ENCODE measurements around the gene ATP4A. TPM values are rescaled to one million over a fixed set of nuclear protein-coding genes. Genes with fewer than 3 reads are reported as not detected.

Gene ATP4A
- total and polyA plus RNA-seq, 2 donors (not counting 1 experiment from before 2014, with no cell fraction given), result not detected

DNA sequence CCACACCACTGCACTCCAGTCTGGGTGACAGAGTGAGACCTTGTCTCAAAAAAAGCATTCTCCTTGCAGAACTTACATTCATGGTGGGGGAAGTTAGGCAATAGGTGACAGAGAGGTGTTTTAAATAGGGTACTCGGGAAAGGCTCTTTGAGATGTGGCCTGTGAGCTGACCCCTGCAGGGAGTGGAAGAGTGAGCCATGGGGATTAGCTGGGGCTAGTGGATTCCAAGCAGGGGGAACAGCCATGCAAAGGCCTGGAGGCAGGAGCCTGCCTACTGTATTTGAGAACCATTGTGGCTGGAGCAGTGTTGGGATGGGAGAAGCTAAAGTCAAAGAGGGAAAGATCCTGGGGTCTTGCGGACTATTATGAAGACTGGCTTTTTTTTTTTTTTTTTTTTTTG lies 46.1 kb downstream of the ATP4A start:
- Histone ChIP-seq H3K9me3 (ENCODE audit: control extremely low read depth in 1 of 3, control insufficient read depth in 2 of 3, insufficient read depth in 1 of 3, low read length in 2 of 3) (no peaks in the 10 kb centered on the region), H3K4me1 (ENCODE audit: control insufficient read depth in 2 of 2, insufficient read depth in 2 of 2, low read length in 2 of 2) (no peaks in the 10 kb centered on the region), H3K27ac (ENCODE audit: low read length in 2 of 2) (no peak overlapping the region), H3K9ac (ENCODE audit: low read length) (no peak overlapping the region), H2AFZ (ENCODE audit: insufficient read depth, low read depth, low read length, poor library complexity, severe bottlenecking) (no peak overlapping the region), H4K20me1 (ENCODE audit: control insufficient read depth, insufficient read depth, low read length, poor library complexity, severe bottlenecking) (no peaks in the 10 kb centered on the region), H3K79me2 (ENCODE audit: control insufficient read depth, insufficient read depth, low read length) (no peaks in the 10 kb centered on the region), H3K27me3 (replicated peaks in 1 of 4; ENCODE audit: control extremely low read depth in 1 of 4, control insufficient read depth in 3 of 4, insufficient read depth in 4 of 4, low read length in 3 of 4) (peaks cover 0 to 18% (median 2%) of the 10 kb centered on the region in 4 experiments), H3K36me3 (replicated peaks in 1 of 2; ENCODE audit: control extremely low read depth in 1 of 2, control insufficient read depth in 1 of 2, extremely low read depth in 1 of 2, insufficient read depth in 2 of 2, low read length in 1 of 2) (no peaks in the 10 kb centered on the region), H3K4me3 (ENCODE audit: control extremely low read depth in 1 of 5, extremely low read depth in 1 of 5, insufficient read depth in 1 of 5, low read depth in 2 of 5, low read length in 4 of 5) (no peak overlapping the region), H3K4me2 (replicated peaks; ENCODE audit: low read depth, low read length, poor library complexity, severe bottlenecking) (no peak overlapping the region)
- WGBS (ENCODE audit: insufficient coverage), result 94% methylated on average over 2 of the region's 2 CpGs
- H3K4me3 Mint-ChIP-seq, result no peak overlapping the region
- ChIA-PET CTCF (interaction anchor here (1.5 kb wide), 1 partner anchor 10 kb away, joined by 6 read pairs; no protein-coding TSS in a partner anchor), POLR2A (no interaction called here)
- H3K9me3 Mint-ChIP-seq (ENCODE audit: insufficient read depth), result no peaks in the 10 kb centered on the region
- H3K27me3 Mint-ChIP-seq, result peaks cover 35% of the 10 kb centered on the region
- intact Hi-C loops (cut with micrococcal nuclease), result no loop called here
- TF ChIP-seq CTCF (IDR thresholded peaks at IDR 0.05) (no peak), EZH2 (IDR thresholded peaks at IDR 0.05; ENCODE audit: borderline replicate concordance, insufficient read depth, low read depth, low read length, poor library complexity, severe bottlenecking) (no peak)
- DNase-seq (no peak), ATAC-seq (ENCODE audit: low read depth) (no peak)
- H3K27ac Mint-ChIP-seq, result no peak overlapping the region
- H3K4me1 Mint-ChIP-seq, result no peaks in the 10 kb centered on the region

DNA sequence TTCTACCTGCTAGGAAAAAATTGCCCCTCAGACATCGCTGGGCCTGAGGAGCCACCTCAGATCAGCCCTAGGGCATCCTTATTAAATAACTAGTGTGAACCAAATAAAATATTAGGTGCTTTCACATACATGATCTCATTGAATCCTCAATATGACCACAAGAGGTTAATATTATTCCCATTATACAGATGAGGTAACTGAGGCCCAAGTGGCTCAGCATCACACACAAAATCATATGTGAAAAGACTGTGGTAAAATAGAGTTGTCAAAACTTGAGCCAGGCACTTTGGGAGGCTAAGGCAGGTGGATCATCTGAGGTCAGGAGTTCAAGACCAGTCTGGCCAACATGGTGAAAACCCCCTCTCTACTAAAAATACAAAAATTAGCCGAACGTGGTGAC lies 47.1 kb downstream of the ATP4A start:
- no peaks in the 10 kb centered on the region for H4K20me1 ChIP-seq (ENCODE audit: control insufficient read depth, insufficient read depth, low read length, poor library complexity, severe bottlenecking)
- H3K9ac ChIP-seq (ENCODE audit: low read length), result no peak overlapping the region
- intact Hi-C loops (cut with micrococcal nuclease), result no loop called here
- H3K27me3 ChIP-seq (replicated peaks in 1 of 4; ENCODE audit: control extremely low read depth in 1 of 4, control insufficient read depth in 3 of 4, insufficient read depth in 4 of 4, low read length in 3 of 4), result peaks cover 0 to 25% (median 2%) of the 10 kb centered on the region in 4 experiments
- CTCF ChIA-PET, result interaction anchor here (1.5 kb wide), 1 partner anchor 9 kb away, joined by 6 read pairs; no protein-coding TSS in a partner anchor
- no peak for ATAC-seq (ENCODE audit: low read depth)
- peaks cover 0 to 3% (median 0%) of the 10 kb centered on the region in 3 donors for H3K9me3 ChIP-seq (ENCODE audit: control extremely low read depth in 1 of 3, control insufficient read depth in 2 of 3, insufficient read depth in 1 of 3, low read length in 2 of 3)
- H3K4me1 Mint-ChIP-seq, result no peaks in the 10 kb centered on the region
- POLR2A ChIA-PET, result no interaction called here
- no peak overlapping the region for H3K27ac Mint-ChIP-seq
- H3K79me2 ChIP-seq (ENCODE audit: control insufficient read depth, insufficient read depth, low read length), result no peaks in the 10 kb centered on the region
- no peak overlapping the region for H3K4me3 ChIP-seq (ENCODE audit: control extremely low read depth in 1 of 5, extremely low read depth in 1 of 5, insufficient read depth in 1 of 5, low read depth in 2 of 5, low read length in 4 of 5)
- no CpG with 5 or more reads among the region's 3 CpGs for WGBS (ENCODE audit: insufficient coverage)
- no peaks in the 10 kb centered on the region for H3K9me3 Mint-ChIP-seq (ENCODE audit: insufficient read depth)
- H3K4me2 ChIP-seq (replicated peaks; ENCODE audit: low read depth, low read length, poor library complexity, severe bottlenecking), result no peak overlapping the region
- H3K4me1 ChIP-seq (ENCODE audit: control insufficient read depth in 2 of 2, insufficient read depth in 2 of 2, low read length in 2 of 2), result no peaks in the 10 kb centered on the region
- no peak overlapping the region for H2AFZ ChIP-seq (ENCODE audit: insufficient read depth, low read depth, low read length, poor library complexity, severe bottlenecking)
- H3K27ac ChIP-seq (ENCODE audit: low read length in 2 of 2), result no peak overlapping the region
- TF ChIP-seq EZH2 (IDR thresholded peaks at IDR 0.05; ENCODE audit: borderline replicate concordance, insufficient read depth, low read depth, low read length, poor library complexity, severe bottlenecking) (no peak), CTCF (IDR thresholded peaks at IDR 0.05) (no peak)
- no peaks in the 10 kb centered on the region for H3K36me3 ChIP-seq (replicated peaks in 1 of 2; ENCODE audit: control extremely low read depth in 1 of 2, control insufficient read depth in 1 of 2, extremely low read depth in 1 of 2, insufficient read depth in 2 of 2, low read length in 1 of 2)
- no peak for DNase-seq
- peaks cover 39% of the 10 kb centered on the region for H3K27me3 Mint-ChIP-seq
- no peak overlapping the region for H3K4me3 Mint-ChIP-seq

Data from B cell (primary cell).